Colon (tissue), 2 donors: ENCODE measurements around the gene PPAT.
A peak's percentile ranks its signal among the peaks of the same experiment; 100 is the strongest.

ENCODE experiments used
- FAIRE-seq: peaks from 2 replicates; lab custom pipeline; 2012; peaks lifted over from hg19 to GRCh38; lab: Jason Lieb, UNC
- donor health status: control.
- donor health status: control.

PPAT gene

DNA sequence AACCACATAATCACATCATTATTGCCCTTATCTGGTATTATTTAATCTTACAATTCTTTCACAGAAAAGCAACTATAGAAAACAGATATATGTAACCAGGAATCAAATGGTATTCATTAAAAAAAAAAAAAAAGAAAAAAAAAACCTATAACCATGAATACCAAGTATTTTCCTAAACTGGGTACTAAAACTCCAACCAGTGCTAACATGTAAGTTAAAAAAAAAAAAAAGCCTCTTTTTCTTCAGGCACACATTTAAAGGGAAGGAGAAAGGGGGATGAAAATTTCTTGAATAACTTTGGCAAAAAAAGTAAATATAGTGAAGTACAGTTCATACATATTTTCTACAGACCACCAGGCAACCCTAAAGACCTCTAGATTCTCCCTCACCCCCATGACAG, 2.1 kb downstream of the PPAT start:
- FAIRE-seq = no peak

DNA sequence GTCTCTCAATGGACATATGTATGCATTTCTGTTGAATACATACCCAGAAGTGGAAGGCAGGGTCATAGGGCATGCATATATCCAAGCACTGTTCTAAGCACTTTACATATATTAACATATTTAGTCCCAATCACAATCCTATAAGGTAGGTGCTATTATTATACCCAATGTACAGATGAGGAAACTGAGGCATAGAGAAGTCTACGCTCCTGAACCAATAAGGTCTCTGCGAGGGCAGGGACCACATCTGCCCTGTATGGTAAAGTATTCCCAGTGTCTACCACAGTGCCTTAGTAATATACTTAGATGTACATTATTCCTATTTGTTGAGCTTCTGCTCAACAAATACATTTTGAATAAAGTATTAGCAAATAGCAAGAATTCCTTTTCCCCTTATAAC, 5.2 kb downstream of the PPAT start:
- no peak for FAIRE-seq

GRCh38 chr4:56427179-56427578, 8.2 kb downstream of the PPAT start:
- FAIRE-seq = no peak

DNA sequence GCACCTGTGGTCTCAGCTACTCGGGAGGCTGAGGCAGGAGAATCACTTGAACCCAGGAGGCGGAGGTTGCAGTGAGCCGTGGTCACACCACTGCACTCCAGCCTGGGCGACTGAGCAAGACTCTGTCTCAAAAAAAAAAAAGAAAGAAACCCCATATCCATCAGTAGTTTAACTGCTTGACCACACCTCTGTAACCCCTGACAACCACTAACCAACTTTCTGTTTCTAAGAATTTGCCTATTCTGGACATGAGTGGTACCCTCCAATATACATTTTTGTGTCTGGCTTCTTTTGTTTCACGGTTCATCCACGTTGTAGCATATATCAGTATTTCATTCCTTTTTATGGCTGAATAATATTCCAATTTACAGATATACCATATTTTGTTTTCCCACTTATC, 9.1 kb downstream of the PPAT start:
- no peak for FAIRE-seq

GRCh38 chr4:56425518-56425917, 9.9 kb downstream of the PPAT start:
- FAIRE-seq = no peak

GRCh38 chr4:56424697-56425514, 10.5 kb downstream of the PPAT start:
- peak; percentile 90 for FAIRE-seq

DNA sequence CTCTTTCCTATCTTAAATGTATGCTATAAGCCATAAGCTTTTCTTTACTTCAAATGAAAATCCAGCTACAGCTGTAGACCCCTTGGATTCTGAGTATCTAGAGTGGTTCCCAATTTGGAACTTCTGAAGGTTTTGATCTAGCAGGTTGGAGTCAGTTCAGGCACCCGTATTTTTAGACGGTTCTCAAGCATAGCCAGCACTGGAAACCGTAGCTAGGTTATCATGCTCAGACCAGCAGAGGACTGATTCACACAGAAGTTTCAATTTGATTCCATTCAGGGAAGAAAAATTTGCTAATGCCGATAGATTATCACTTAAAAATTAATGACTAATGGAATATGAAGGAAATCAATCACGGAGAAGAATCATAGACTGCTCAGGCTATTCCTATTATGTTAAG, 11.2 kb downstream of the PPAT start:
- FAIRE-seq = no peak

GRCh38 chr4:56417396-56417795, 18.0 kb downstream of the PPAT start:
- FAIRE-seq = no peak

- FAIRE-seq = no peak
Measured at GRCh38 chr4:56416349-56416748, 19.1 kb downstream of the PPAT start.

DNA sequence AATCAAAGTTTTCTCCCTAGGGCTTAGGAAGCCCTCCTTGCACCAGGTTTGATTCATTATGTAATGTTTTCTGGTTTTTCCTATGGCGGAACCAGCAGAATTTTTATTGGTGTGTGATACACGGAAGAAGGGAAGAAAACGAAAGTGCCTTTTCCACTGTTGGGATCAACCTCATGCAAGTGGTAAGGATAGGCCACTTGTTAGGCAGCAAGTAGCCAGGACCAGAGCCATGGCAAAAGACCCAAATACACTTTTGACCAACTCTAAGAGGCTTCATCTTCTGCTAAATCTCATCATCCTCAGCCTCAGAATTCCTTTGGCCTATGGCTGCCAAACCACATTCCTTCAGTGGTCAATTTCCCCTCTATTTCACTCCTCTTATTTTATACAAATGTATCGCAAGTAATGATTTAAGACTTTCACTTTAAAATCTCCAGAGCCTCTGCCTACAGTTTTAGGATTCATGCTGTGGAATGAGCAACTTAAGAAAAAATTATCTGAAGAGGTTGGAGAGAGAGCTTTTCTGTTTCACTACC, 21.2 kb downstream of the PPAT start:
- FAIRE-seq = no peak

GRCh38 chr4:56410247-56411062, 25.0 kb downstream of the PPAT start:
- FAIRE-seq = peak; percentile 36

- FAIRE-seq = no peak
Measured at GRCh38 chr4:56409511-56410090, 25.8 kb downstream of the PPAT start.

DNA sequence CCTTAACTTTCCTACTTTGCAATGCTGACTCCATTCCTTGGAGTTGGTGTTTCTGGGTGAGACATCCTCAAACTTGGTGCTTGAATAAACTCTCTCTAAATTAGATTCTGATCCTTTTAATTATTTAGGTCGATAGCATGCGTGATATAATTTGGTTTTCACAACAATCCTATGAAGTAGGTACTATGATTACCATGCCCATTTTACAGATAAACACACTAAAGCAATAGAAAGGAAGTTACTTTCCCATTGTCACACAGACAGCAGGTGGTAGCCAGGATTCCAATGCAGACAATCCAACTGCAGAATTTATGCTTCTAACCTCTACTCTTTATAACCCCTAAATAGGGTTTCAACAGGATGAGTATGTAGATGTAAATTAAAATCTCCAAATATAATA, 26.4 kb downstream of the PPAT start:
- FAIRE-seq = no peak

DNA sequence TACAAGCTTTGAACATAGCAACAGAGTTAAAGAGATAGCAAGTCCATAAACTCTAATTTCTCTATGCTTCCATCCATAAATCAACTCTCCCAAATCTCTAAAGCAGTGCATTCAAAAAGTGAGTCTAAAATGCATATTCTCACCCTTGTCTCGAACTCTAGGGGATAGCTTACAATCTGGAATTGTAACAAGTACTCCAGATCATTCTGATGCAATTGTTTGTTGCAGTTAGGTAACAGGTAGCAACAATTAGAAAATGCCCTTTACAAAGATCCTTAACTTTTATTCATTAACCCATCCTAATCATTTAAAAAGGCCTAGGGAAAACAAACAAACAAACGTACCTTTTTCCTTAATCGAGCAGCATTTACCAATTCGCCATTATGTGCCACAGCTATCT, 29.3 kb downstream of the PPAT start:
- no peak for FAIRE-seq

GRCh38 chr4:56405016-56405415, 30.4 kb downstream of the PPAT start:
- no peak for FAIRE-seq

GRCh38 chr4:56400560-56400959, 34.9 kb downstream of the PPAT start:
- no peak for FAIRE-seq

DNA sequence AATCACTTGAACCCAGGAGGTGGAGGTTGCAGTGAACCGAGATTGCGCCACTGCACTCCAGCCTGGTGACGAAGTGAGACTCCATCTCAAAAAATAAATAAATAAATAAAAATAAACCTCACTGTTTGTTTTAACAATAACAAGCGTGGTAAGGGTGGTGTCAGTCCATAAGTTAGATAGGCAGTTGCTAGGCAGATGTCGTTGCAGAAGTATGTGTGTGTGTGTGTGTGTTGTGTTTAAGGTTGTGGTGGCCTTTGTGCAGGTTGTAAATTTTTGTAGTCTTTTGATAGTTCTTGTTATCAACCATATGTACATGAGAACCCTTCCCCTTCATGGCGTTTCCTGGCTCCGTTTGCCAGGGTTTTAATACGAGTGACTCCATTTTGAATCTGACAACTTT, 44.1 kb downstream of the PPAT start:
- FAIRE-seq = no peak

- no peak for FAIRE-seq
Measured at GRCh38 chr4:56389558-56389957, 45.9 kb downstream of the PPAT start.

GRCh38 chr4:56388306-56388705, 47.1 kb downstream of the PPAT start:
- no peak for FAIRE-seq

DNA sequence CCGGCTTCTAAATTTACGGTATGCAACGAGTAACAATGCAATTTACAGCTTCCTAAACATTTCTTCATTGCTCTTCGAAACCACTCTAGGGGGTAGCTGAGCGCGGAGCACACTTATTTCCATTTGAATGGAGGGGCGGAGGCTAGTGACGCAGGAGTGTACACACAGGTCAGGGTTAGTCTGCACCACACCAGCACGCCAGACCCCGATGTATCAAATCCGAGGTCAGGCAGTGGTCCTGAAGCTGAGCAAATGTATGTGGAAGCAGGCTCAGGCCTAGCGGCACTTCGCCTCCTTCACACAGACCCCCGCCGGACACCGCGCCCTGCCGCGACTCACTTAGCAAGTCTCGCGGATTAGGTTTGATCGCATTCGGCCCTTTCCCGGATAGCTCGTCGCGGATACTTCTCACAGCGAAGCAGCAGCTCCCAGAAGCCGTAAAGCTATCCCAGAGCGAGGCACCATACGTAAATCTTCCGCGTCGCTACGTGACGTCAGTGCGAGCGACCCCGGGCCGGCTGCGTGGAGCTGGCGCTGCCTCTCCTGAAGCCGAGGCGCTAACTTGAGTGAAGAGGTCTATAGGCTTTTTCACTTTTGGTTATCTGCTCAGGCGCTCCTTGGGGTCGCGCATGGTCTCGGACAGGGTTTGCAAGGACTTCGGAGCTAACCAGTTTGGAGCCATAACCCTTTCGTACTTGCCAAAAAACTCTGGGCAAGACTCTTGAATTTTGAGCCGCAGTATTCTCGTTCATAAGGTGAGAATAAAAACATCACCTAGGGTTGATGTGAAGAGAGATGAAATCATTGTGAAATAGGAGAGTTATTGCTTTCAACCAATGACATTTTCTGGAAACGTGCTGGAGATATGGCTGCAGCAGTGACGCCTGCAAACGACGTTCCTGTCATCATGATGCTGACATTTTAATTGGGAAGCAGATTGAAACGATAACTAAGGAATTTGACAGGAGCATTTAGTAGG, 48.1 kb downstream of the PPAT start, which contains the start of gene AASDH:
Gene AASDH, minus strand, starts transcription at position 469 of the 979 bp plus-strand sequence. CDS start 3,192 bp downstream, outside the sequence.
- no peak for FAIRE-seq

DNA sequence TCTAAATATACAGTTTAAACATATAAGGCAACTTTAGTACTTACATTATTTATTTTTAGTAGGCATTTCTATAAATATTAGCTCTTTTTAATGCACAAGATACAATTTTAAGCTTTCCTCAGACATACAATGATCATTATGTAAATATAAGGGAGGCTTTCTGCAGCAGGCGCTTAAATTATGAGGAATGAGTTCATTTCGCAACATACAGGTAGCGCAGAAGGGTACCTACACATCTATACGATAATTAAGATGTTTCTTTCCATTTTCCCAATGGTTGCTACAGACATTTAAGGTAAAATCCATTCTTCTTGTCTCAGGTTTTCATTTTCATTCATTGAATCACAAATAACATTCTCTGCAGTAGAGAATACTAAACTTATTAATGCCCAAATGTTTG, 49.3 kb downstream of the PPAT start:
- FAIRE-seq = no peak

GRCh38 chr4:56375458-56375857, 60.0 kb downstream of the PPAT start:
- no peak for FAIRE-seq
